ENCODE data around the gene HNRNPL. TPM values are rescaled to one million over a fixed set of nuclear protein-coding genes. Genes with fewer than 3 reads are reported as not detected.

Gene HNRNPL
- total RNA-seq, 1 experiment from 2014 or later: 443 TPM

- no peak for DNase-seq
- no peaks in the 10 kb centered on the region for H3K9me3 Mint-ChIP-seq (ENCODE audit: unreplicated experiment)
- H3K36me3 ChIP-seq (ENCODE audit: control insufficient read depth, insufficient read depth, low read length): peaks cover 31% of the 10 kb centered on the region
- peaks cover 33% of the 10 kb centered on the region for H3K4me1 Mint-ChIP-seq (ENCODE audit: low read depth, unreplicated experiment)
- peaks cover 100% of the 10 kb centered on the region for H3K36me3 Mint-ChIP-seq (ENCODE audit: insufficient read depth, unreplicated experiment)
- H3K4me1 ChIP-seq: peaks cover 32% of the 10 kb centered on the region
- intact Hi-C loops (cut with micrococcal nuclease; ENCODE audit: unreplicated experiment): loop anchor here (5.0 kb wide), 1 partner anchor 103 kb away; no protein-coding TSS in a partner anchor
- H3K9me3 ChIP-seq: no peaks in the 10 kb centered on the region
- BruUV-seq (replicated peaks): no TSS peak
- CTCF ChIA-PET: interaction anchor here (0.7 kb wide), 1 partner anchor 91 kb away, joined by 3 read pairs; the partner anchor contains the start of genes MRPS12 and SARS2
- H3K27me3 Mint-ChIP-seq (ENCODE audit: insufficient read depth, unreplicated experiment): no peaks in the 10 kb centered on the region
- H3K4me3 ChIP-seq (ENCODE audit: low read depth, low read length): no peak overlapping the region
- H3K4me3 Mint-ChIP-seq (ENCODE audit: unreplicated experiment): no peak overlapping the region
- POLR2A ChIA-PET: interaction anchor here (0.6 to 1.9 kb wide), 3 partner anchors 8 to 36 kb away, joined by 3 to 18 read pairs (median 5); no protein-coding TSS in a partner anchor
- TF ChIP-seq CTCF (IDR thresholded peaks at IDR 0.05; ENCODE audit: insufficient read depth in 1 of 2, low read depth in 1 of 2, low read length in 1 of 2, severe bottlenecking in 1 of 2, unreplicated experiment in 1 of 2): no peak
- H3K27me3 ChIP-seq (replicated peaks; ENCODE audit: control insufficient read depth, insufficient read depth, low read length): no peaks in the 10 kb centered on the region
- peak overlapping the region; percentile 65 for H3K27ac Mint-ChIP-seq (ENCODE audit: unreplicated experiment)
Observed at GRCh38 chr19:38839816-38840582, 9.8 kb downstream of the HNRNPL start.

- Histone ChIP-seq H3K9me3 (no peaks in the 10 kb centered on the region), H3K36me3 (ENCODE audit: control insufficient read depth, insufficient read depth, low read length) (peaks cover 30% of the 10 kb centered on the region), H3K27me3 (replicated peaks; ENCODE audit: control insufficient read depth, insufficient read depth, low read length) (no peaks in the 10 kb centered on the region), H3K4me1 (peaks cover 32% of the 10 kb centered on the region), H3K4me3 (ENCODE audit: low read depth, low read length) (no peak overlapping the region)
- ChIA-PET CTCF (interaction anchor here (0.7 to 1.0 kb wide), 2 partner anchors 91 to 437 kb away, joined by 3 read pairs; partner anchors contain the start of genes FAM98C, MRPS12 and SARS2), POLR2A (interaction anchor here (0.6 to 1.9 kb wide), 3 partner anchors 10 to 102 kb away, joined by 3 to 18 read pairs (median 3); no protein-coding TSS in a partner anchor)
- H3K27ac Mint-ChIP-seq (ENCODE audit: unreplicated experiment): peak overlapping the region; percentile 65
- H3K4me1 Mint-ChIP-seq (ENCODE audit: low read depth, unreplicated experiment): peaks cover 27% of the 10 kb centered on the region
- peaks cover 100% of the 10 kb centered on the region for H3K36me3 Mint-ChIP-seq (ENCODE audit: insufficient read depth, unreplicated experiment)
- no peaks in the 10 kb centered on the region for H3K27me3 Mint-ChIP-seq (ENCODE audit: insufficient read depth, unreplicated experiment)
- DNase-seq: no peak
- BruUV-seq (replicated peaks): no TSS peak
- no peak for TF ChIP-seq CTCF (IDR thresholded peaks at IDR 0.05; ENCODE audit: insufficient read depth in 1 of 2, low read depth in 1 of 2, low read length in 1 of 2, severe bottlenecking in 1 of 2, unreplicated experiment in 1 of 2)
- no peaks in the 10 kb centered on the region for H3K9me3 Mint-ChIP-seq (ENCODE audit: unreplicated experiment)
- intact Hi-C loops (cut with micrococcal nuclease; ENCODE audit: unreplicated experiment): loop anchor here (5.0 kb wide), 1 partner anchor 102 kb away; no protein-coding TSS in a partner anchor
- peak overlapping the region; percentile 12 for H3K4me3 Mint-ChIP-seq (ENCODE audit: unreplicated experiment)
Observed at GRCh38 chr19:38838986-38839761, 10.6 kb downstream of the HNRNPL start.

Data from Caco-2 (cell line).